Measurements from ENCODE around the gene CFD.

The CFD gene

DNA sequence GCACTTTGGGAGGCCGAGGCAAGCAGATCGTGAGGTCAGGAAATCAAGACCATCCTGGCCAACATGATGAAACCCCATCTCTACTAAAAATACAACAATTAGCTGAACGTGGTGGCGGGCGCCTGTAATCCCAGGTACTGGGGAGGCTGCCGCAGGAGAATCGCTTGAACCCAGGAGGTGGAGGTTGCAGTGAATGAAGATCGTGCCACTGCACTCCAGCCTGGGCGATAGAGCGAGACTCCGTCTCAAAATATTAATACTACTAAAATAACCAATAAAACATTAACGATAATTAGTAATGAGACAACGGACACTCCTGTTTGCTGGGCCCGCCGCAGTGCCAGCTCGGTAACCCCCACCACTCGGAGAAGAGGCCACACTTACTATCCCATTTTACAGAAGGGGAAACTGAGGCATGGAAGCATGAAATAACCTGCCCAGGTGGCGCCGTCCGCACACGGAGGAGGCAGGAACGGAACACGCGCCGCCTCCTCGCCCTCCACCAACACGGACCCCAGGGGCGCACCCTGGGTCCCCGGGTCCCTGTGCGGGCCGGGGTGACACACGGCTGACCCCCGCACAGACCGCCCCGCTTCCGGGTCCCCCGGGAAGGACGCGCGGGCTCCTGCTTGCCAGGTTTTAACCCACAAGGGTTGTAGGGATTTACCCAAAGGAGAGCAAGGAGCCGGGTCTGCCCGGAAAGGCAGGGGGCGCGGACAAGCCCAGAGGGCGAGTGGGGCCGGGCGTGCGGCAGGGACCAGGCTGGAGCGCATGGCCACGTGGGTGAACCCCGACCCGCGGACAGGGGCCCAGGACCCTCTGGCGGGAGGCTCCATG, 52.0 kb downstream of the CFD start:
- FAIRE-seq = no peak

DNA sequence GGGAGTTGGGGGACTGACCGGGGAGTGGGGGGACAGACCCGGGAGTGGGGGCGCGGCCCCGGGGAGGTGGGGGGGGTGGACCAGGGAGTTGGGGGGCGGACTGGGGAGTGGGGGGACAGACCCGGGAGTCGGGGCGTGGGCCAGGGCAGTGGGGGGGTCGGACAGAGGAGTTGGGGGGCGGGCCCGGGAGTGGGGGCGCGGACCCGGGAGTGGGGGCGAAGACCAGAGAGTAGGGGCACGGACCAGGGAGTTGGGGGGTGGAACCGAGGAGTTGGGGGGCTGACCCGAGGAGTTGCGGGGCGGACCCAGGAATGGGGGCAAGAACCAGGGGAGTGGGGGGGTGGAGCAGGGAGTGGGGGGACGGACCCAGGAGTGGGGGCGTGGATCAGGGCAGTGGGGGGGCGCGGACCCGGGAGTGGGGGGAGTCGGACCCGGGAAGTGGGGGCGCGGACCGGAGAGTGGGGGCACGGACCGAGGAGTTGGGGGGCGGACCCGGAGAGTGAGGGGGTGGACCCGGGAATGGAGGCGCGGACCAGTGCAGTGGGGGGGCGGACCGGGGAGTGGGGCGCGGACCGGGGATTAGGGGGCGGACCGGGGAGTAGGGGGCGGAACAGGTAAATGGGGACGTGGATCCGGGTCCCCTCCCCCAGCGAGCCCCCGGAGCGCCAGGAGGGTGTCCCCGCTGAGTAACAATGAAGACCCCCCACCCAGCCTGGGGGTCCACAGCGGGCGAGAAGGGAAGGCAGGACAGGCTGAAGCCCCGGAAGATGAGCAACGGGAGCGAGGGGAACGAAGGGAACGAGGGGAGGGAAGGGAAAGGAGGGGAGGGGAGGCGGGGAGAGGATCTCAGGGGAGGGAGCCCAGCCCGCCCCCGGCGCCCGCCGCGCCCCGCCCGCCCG, 53.0 kb downstream of the CFD start:
- FAIRE-seq = no peak
